GM15510 (cell line): ENCODE data around the gene CLEC11A.

Experiments
- POLR2A ChIP-seq: IDR thresholded peaks from 3 replicates; pipeline ENCODE4 v1.6.1; 2011; ENCODE audit warnings: borderline replicate concordance; ENCODE audit not compliant: insufficient read length; ENCODE audit errors: extremely low read depth

Gene CLEC11A

DNA sequence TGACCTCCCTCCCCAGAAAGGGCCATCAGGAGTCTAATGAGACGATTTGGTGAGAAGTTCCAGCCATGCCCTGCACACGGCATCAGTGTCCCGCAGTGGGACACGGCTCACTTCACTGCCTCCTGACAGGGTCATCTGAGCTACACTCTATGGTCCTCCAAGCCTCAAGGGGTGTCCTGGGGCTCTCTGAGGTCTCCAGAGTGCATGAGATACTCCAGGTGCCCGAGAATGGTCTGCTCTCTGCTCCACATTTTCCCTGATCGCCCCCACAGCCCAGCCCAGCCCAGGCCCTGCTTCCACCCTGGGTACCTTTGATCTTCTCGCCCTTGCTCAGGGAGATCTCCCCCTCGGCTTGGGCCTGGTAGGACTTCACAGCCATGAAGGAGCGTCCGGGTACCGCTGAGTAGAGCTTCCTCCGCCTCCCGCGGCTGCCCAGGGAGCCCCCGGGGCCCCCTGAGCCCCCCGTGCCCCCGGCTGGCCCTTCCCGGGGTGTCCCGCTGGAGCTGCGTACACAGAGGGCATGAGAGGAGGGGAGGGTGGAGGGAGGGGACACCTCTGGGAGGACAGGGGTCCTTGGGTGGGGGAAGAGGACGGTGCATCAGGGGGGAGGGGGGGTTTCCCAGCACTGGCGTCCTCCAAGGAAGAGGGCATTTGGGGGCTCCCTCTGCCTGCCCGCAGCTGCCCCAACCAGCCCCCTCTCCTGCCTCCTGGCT lies 20.9 kb upstream of the CLEC11A start:
- TF ChIP-seq POLR2A: no peak

- TF ChIP-seq POLR2A: no peak
Observed at GRCh38 chr19:50702871-50703829, 20.0 kb upstream of the CLEC11A start.

DNA sequence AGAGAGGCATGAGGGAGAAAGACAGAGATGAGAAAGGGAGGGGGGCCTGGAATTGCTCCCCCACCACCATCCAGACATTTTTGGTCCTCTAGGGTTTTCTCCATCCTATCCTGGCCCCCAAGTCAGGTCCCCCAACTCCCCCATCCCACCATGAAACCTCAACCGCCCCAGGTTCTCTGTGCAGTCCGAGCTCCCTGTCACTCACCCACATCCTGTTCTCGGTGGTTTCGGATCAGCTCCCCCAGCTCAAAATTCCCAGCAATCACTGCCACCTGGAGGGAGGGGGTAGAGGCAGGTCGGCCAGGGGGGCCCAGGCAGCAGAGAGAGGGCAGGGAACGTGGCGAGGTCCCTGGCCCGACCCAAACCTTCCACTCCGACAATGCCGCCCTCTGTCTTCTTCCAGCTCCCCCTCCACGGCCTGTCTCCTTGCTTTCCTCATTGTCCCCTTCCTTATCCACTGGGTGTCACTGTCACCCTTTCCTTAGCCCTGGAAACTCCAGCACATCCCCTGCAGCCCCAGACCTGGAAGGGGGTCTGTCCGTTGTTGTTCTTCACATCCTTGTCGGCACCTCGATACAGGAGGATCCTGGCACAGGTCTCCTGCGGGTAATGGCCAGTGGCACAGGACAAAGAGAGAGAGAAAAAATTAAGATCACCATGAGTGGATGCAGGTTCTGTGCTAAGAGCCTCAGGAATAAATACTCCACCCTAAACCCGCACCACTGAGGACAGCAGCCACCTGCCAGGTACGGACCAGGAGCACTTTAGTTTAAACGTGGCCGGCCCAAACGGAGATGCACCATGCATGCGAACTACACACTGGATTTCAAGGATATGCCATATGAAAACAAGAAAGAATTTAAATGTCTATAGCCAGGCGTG lies 19.0 kb upstream of the CLEC11A start:
- no peak for TF ChIP-seq POLR2A

DNA sequence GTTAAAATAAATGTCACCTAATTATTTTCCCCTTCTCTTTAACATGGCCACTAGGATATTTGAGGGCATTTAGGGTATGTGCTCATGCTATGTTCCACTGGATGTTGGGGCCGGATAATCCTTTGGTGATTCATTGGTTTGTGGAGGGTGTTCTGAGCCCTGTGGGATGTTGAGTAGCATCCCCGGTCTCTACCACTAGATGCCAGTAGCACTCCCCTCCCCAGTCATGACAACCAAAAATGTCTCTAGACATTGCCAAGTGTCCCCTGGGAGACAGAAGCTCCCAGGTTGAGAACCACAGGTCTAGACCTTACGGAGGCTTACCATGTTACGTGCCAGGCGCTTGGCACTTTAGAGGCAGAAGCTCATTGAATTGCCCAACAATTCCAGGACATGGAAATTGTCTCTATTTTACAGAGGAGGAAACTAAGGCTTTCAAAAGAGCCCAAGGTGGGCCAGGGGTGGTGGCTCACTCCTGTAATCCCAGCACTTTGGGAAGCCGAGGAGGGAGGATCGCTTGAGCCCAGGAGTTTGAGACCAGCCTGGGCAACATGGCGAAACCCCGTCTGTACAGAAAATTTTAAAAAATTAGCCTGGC lies 17.6 kb upstream of the CLEC11A start:
- TF ChIP-seq POLR2A: no peak

DNA sequence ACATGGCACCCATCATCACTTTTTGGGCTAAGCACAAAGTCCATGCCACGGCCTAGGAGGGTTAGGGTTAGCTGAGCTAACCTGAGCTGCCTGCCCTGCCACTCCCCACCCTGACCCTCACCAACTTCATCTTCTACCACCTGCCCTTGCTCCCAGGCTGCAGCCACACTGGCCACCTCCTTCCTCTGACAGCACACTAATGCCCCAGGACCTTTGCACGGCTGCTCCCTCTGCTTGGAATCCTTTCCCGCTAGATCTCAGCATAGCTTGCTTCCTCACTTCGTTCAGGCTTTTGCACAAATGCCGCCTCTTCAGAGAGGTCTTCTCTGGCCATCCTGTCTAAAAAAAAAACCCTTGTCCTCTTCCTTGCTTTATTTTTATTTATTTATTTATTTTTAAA lies 16.8 kb upstream of the CLEC11A start:
- no peak for TF ChIP-seq POLR2A

DNA sequence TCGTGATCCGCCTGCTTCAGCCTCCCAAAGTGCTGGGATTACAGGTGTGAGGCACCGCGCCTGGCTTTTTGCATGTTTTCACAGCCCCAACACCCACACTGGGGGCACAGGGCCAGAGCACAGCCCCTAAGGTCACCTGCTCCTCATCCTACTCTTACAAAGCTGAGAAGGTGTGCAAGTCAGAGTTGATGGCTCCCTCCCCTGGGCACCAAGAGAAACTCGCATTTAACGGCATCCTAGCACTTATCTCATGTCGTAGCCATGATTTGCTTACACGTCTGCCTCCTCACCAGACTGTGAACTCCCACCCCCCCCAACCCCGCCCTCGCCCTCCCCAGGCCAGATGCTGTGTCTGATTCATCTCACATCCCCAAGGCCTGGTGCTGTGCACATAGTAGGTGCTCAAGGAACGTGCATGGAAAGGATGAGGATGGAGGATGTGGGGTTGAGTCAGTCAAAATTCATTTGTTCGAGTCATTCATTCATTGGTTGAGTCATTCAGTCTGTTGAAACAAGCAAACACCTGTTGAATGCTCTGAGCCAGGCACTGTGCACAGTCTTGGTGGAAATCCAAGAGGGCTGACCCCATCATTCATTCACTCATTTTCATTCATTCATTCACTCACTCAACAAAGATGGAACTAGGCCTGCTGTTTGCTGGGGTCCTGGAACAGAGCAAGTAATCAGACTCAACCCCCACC lies 14.8 kb upstream of the CLEC11A start:
- TF ChIP-seq POLR2A: no peak

DNA sequence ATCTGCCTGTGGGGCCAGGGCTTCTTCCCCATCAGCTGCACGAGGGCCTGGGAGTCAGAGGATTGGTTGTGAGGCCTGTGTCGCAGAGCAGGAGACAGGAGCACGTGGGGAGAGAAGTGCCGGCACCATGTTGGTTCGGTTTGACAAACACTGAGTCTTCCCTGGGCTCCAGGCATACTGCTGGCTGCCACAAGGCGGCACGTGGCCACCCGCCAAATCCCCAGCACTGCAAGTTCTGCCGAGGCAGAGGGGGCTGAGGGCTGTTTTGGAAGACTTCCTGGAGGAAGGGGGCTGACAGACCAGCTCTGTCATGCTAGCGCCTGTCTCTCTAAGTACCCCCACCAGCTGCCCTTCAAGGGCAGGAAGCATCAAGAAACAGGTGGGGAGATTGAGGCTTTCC lies 13.1 kb upstream of the CLEC11A start:
- no peak for TF ChIP-seq POLR2A

DNA sequence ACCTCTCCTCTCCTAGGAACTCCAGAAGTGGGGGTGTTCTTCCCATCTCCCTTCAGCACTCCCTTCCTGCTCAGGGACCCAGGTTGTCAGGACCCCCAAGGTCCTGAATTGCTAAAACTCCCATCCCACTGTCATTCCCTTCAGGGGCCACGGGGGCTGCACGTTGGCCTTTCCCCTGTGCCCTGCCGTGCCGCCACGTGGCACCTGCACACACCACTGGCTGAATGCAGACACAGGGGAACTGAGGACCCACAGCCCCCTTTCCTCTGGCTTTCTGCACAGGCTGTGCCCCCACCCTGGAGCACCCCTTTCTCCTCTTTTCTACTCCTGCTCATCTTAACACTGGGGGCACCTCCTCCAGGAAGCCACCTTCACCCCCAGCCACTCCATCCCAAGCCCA lies 12.6 kb upstream of the CLEC11A start:
- no peak for TF ChIP-seq POLR2A

- TF ChIP-seq POLR2A: no peak
Observed at GRCh38 chr19:50711196-50711595, 12.0 kb upstream of the CLEC11A start.

DNA sequence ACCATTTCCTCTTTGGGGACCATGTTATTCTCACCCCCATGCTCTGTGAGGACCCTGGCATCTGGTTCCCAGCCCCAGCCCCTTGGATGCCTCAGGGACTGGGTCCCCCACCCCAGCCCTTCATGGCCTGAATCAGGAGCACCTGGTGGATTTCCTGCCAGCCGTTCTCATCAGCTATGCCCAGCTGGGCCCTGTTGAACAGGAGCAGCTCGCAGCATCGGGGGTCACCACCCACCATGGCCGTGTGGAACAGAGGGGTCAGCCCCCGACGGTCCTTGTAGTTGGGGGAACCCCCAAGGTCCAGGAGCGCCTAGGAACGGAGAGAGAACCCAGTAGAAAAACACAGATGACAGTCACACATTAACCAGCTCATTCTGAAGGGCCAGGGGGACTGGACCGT lies 11.4 kb upstream of the CLEC11A start:
- TF ChIP-seq POLR2A: no peak

DNA sequence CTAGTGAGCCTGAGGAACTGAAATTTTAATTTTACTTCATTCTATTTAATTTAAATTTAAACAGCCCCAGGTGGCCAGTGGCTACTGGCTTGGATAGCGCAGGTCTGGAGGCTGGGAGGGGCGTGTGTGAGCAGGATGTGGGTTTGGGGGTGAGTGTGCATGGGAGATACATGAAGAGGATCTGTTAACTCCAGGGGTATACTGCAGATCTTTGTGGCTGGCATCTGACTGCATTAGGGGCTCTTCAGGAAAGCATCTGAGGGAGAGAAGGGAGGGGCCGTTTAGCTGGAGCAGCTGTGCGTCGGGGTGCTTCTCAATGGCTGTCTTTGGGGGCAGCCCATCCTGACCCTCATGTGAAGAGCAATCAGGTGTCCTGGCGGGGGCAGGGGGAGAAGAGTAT lies 10.3 kb upstream of the CLEC11A start:
- TF ChIP-seq POLR2A: no peak

- no peak for TF ChIP-seq POLR2A
Observed at GRCh38 chr19:50713556-50714236, 9.5 kb upstream of the CLEC11A start.
